Dendritic cell treated with granulocyte-macrophage colony-stimulating factor and Interleukin-4, amounts not matched to agents 40 ng/mL and 50 ng/mL, for 4 days (primary cell): ENCODE measurements around the gene PTPN7.
"Not testable (repeated sequence)": the region's sequence is repeated elsewhere in the genome, so short reads cannot be mapped to it uniquely, and the experiment has no call there.

Source experiments
- H3K27ac Mint-ChIP-seq: one replicate; pipeline ENCODE4 v1.8.0; 2022; ENCODE audit warnings: mild to moderate bottlenecking, mixed read lengths
- H3K27me3 Mint-ChIP-seq: one replicate; pipeline ENCODE4 v1.8.0; 2022; ENCODE audit warnings: mild to moderate bottlenecking, mixed read lengths
- H3K36me3 Mint-ChIP-seq: one replicate; pipeline ENCODE4 v1.8.0; 2022; ENCODE audit warnings: low read depth, mixed read lengths
- H3K4me1 Mint-ChIP-seq: one replicate; pipeline ENCODE4 v1.8.0; 2022; ENCODE audit warnings: low read depth, mixed read lengths
- H3K4me3 Mint-ChIP-seq: one replicate; pipeline ENCODE4 v1.8.0; 2022; ENCODE audit warnings: mild to moderate bottlenecking, moderate library complexity, mixed read lengths
- H3K9me3 Mint-ChIP-seq: one replicate; pipeline ENCODE4 v1.8.0; 2022; ENCODE audit warnings: mixed read lengths
- intact Hi-C: fragments of 100-400 bp; cut with micrococcal nuclease; formaldehyde crosslinking; loops from one replicate; pipeline ENCODE4 v1.15.0; 2022

Gene PTPN7

DNA sequence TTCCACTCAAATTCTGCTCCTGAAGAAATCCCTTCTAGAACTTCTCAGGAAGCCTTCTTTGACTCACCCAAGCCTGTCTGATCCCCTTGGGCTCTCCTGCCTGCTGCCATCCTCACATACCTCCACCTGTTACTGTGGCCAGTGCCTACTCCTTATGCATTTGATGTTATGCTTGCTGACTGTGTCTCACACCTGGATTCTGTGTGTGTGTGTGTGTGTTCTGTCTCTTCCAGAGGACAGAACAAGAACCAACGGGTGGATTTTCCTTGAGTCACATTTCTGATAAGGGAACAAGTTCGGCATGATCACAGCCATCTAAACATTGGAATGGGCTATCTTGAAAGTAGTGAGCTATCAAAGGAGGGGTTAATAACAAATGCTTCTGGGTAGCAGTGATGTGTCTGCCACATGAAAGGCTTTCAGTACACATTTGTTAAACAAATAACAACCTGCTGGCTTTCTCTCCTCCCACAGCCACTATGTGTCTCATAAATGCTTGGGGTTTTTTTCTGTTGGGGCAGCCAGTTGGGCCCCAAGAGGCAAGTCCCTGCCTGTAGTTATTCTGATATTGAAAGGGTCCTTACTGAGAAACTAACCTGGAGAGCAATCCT, 46.6 kb downstream of the PTPN7 start:
- intact Hi-C loops: no loop called here
- Mint-ChIP-seq H3K4me1 (no peaks in the 10 kb centered on the region), H3K27me3 (peaks cover 10% of the 10 kb centered on the region), H3K27ac (no peak overlapping the region), H3K36me3 (no peaks in the 10 kb centered on the region), H3K9me3 (no peaks in the 10 kb centered on the region), H3K4me3 (no peak overlapping the region)

DNA sequence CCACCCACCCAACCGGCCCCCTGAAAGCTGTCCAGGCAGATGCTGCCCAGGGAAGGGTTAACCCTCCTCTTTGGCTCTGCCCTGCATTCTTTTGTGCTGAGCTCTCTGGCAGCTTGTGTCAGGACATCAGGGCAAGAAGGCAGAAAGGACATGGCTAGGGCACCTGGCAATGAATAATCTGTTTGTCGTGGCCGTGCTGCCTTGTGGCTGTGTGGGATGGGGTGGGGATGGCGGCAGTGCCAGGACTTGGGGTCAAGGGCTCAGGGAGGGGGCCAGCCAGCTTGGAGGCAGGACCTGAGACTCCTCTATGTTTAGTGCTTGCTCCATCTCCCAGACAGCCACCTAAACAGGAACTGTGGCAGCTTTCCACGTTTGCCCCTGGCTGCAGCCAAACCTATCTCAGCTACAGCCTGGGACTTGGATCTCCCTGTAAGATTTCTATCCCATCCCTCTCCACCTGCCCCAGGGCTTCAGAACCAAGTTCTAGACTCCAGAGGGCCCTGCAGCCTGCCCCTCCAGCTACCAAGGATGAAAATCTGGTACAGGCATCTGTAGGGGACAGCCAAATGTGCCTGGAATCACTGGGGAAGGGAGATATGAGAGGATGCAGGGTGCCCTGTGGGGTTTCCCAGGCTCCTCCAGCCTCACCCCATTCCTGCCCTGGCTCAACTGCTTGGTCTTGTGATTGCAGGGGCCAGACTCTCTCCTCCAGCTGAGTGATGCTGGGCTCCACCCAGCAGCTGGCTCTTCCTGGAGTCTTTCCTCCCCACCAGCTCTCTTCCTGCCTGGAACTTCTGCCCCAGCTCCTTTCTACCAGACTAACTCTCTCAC, 47.3 kb downstream of the PTPN7 start:
- no peaks in the 10 kb centered on the region for H3K4me1 Mint-ChIP-seq
- H3K9me3 Mint-ChIP-seq: no peaks in the 10 kb centered on the region
- intact Hi-C loops: no loop called here
- peaks cover 10% of the 10 kb centered on the region for H3K27me3 Mint-ChIP-seq
- H3K36me3 Mint-ChIP-seq: no peaks in the 10 kb centered on the region
- no peak overlapping the region for H3K4me3 Mint-ChIP-seq
- no peak overlapping the region for H3K27ac Mint-ChIP-seq

DNA sequence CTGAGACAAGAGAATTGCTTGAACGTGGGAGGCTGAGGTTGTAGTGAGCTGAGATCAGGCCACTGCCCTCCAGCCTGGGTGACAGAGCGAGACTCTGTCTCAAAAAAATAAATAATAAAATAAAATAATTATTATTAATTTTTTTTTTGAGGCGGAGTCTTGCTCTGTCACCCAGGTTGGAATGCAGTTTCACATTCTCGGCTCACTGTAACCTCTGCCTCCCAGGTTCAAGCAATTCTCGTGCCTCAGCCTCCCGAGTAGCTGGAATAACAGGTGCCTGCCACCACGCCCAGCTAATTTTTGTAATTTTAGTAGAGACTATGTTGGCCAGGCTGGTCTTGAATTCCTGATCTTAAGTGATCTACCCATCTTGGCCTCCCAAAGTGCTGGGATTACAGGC, 48.8 kb downstream of the PTPN7 start:
- H3K4me1 Mint-ChIP-seq, H3K27me3 Mint-ChIP-seq, H3K27ac Mint-ChIP-seq, H3K4me3 Mint-ChIP-seq, H3K36me3 Mint-ChIP-seq, H3K9me3 Mint-ChIP-seq, intact Hi-C loops: not testable (repeated sequence)

DNA sequence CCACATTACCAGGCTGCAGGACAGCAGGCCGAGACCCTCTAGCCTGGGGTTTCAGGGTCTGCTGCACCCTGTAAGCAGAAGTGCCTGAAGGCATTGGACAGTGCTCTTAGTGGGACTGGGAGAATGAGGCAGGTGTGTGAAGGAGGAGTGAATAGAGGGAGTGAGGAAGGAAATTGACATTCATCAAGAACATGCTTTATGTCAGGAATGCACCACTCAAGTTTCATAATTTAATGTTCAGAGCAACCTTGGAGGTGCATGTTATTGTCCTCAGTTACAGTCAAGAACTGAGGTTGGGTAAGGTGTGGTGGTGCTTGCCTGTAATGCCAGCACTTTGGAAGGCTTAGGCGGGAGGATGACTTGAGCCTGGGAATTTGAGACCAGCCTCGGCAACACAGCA, 49.4 kb downstream of the PTPN7 start:
- H3K36me3 Mint-ChIP-seq: no peaks in the 10 kb centered on the region
- no peaks in the 10 kb centered on the region for H3K4me1 Mint-ChIP-seq
- H3K27me3 Mint-ChIP-seq: peaks cover 8% of the 10 kb centered on the region
- no peak overlapping the region for H3K4me3 Mint-ChIP-seq
- intact Hi-C loops: no loop called here
- no peak overlapping the region for H3K27ac Mint-ChIP-seq
- H3K9me3 Mint-ChIP-seq: no peaks in the 10 kb centered on the region

DNA sequence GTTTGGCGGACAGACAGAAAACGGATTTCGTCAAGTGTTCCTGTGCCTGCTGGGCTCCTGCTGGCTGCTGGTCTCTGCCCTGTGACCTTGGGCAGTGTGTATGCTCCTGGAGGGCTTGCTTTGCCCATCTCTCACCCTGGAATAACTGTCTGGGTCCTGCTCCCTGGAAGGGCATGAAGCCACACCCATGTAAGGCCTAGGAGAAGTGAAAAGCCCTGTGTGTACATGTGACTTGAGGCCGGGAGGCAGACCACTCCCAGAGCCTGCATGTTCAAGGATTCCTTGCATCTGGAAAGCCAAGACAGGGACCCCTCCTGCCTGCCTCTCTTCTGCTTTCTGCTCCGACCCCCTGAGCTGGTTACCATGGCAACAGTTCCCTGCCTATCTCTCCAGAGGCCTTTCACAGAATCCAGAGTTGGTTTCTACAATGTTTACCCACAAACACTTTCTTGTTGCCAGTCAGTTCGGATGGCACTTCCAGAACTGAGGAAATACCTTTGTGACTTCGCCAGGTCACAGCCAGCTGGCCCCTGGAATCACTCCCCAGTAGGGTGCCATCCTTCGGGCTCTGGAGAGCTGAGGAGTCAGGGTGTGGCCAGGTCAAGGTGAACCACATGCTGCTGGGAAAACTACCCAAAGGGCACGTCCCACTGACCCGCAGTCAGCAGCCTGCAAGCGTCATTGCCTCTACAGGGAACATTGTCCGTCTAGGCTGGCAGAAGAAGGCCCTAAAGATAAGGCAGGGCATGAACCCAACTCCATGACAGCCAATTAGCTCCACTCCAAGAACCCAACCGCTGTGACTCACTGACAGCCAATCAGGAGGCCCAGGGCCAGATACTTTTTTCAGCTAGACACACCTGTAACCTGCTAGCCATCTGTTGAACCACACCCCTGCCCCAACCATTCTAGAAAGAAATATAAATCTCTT, 52.3 kb downstream of the PTPN7 start:
- Mint-ChIP-seq H3K4me1 (no peaks in the 10 kb centered on the region), H3K36me3 (no peaks in the 10 kb centered on the region), H3K9me3 (no peaks in the 10 kb centered on the region), H3K4me3 (no peak overlapping the region), H3K27me3 (peaks cover 6% of the 10 kb centered on the region), H3K27ac (no peak overlapping the region)
- intact Hi-C loops: no loop called here

DNA sequence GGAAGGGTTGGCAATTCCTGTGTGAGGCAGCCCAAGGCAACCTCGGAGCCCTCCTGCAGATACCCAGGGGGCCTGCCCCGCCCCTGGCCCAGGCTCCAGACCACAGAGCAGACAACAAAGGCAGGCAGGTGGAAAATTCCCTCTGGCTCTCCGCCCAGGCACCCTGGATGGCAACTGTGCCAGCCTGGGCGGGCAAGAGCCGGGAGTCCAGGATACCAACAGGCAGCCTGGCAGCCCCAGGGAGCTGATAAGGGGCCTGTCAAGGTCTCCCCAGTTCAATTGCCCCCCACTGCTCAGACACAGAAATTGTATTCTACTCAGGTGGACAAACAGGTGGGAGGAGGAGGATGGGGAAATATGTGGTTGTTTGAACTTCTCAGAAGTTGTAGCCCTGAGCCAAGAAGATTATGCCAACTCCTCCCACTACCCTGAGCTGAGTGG, 53.1 kb downstream of the PTPN7 start:
- no peaks in the 10 kb centered on the region for H3K4me1 Mint-ChIP-seq

DNA sequence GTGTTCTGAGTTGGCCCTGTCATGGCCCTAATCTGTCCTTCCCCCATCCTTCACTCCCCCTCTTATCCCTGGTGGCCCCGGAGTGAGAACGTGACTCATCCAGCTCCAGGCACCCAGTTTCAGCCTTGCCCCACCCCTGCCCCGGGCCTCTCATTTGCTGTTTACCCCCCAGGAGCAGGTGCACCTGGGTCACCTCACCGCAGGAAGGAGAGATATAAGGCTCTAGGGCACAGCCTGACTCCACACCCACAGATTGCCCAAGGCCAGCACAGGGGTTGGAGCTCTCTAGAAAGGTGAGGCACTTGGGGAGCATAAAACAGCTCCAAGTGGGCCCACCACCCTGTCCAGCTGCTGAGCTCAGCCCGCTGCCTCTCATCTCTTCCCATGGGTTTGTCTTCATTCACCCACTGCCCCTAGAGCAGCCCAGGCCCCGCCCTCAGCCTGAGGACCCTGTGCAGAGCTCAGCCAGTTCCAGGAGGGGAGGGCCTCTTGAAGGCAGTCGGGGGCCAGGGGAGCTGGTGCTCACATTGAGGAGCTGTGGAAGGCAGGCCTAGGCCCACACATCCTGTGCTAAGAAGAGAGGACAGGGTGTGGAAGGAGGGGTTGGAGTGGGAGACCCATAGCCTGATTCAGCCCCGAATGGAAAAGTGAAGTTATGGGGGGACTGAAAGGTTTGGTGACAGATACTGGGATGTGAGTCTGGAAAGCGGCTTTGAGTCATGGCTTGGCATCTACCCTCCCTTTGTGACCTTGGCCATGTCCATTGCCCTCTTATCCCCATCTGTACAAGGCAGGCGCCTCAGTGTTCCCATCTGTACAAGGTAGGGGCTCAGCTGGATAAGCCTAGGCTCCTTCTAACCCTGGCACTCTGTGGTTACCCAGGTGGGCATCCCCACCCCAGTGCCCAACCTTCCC, 53.8 kb downstream of the PTPN7 start:
- H3K27me3 Mint-ChIP-seq: peaks cover 6% of the 10 kb centered on the region
- no peaks in the 10 kb centered on the region for H3K36me3 Mint-ChIP-seq
- no peak overlapping the region for H3K4me3 Mint-ChIP-seq
- no peaks in the 10 kb centered on the region for H3K4me1 Mint-ChIP-seq
- no peaks in the 10 kb centered on the region for H3K9me3 Mint-ChIP-seq
- no peak overlapping the region for H3K27ac Mint-ChIP-seq
- intact Hi-C loops: no loop called here

More for the DNA sequence above, 53.1 kb downstream of the PTPN7 start:
- H3K27me3 Mint-ChIP-seq: peaks cover 6% of the 10 kb centered on the region
- H3K27ac Mint-ChIP-seq: no peak overlapping the region
- H3K9me3 Mint-ChIP-seq: no peaks in the 10 kb centered on the region
- H3K4me3 Mint-ChIP-seq: no peak overlapping the region
- H3K36me3 Mint-ChIP-seq: no peaks in the 10 kb centered on the region
- intact Hi-C loops: no loop called here

DNA sequence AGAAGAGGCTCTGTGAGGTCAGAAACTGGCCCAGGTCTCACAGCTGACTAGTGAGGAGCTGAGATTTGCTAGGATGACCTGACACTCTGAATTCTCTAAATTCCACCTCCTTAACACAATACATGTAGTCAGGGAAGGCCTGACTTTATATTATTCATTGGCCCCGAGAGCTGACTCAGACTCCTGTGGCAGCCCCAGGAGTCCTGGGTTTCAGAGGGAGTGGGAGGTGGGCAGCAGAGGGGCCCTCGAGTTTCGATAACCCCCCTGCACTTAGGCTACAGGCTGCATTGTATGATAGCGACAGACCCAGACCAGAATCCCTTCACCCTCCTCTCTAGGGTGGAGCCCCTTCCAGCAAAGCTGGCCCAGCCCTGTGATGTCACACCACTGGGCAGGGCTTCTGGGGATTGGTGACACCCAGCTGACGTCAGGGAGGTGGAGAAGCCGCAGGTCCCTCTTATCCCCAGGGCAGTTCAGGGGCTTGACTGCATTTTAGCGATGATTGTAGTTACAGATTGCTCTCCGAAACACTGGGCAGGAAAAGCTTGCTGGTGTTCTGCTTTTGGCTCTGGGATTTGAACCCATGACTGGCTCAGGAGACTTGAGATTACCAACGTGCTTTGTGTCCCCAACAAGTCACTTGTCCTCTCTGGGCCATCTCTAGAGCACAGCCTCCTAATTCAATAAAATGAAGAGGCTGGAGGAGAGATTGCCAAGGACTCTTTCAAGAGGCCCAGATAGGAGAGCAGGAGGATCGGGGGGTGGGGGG, 54.6 kb downstream of the PTPN7 start:
- intact Hi-C loops: no loop called here
- H3K27me3 Mint-ChIP-seq: peaks cover 6% of the 10 kb centered on the region
- H3K27ac Mint-ChIP-seq: no peak overlapping the region
- H3K4me3 Mint-ChIP-seq: no peak overlapping the region
- no peaks in the 10 kb centered on the region for H3K36me3 Mint-ChIP-seq
- H3K4me1 Mint-ChIP-seq: no peaks in the 10 kb centered on the region
- no peaks in the 10 kb centered on the region for H3K9me3 Mint-ChIP-seq

DNA sequence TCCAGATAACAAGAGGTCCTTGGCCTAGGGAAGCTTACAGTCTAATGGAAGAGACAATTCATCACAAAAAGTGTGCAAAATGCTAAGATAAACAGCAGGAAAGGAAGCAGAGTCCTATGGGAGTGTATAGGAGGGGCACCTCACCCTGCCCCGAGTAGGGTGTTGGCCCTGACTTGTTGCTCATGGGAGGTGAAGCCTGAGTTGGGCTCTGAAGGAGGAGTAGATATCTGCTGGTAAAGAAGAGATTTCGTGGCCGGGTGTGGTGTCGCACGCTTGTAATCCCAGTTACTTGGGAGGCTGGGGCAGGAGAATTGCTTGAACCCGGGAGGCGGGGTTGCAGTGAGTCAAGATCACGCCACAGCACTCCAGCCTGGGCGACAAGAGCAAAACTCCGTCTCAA, 56.3 kb downstream of the PTPN7 start:
- intact Hi-C loops: no loop called here
- Mint-ChIP-seq H3K27ac (no peak overlapping the region), H3K4me1 (no peaks in the 10 kb centered on the region), H3K36me3 (no peaks in the 10 kb centered on the region), H3K27me3 (peaks cover 6% of the 10 kb centered on the region), H3K9me3 (no peaks in the 10 kb centered on the region), H3K4me3 (no peak overlapping the region)

DNA sequence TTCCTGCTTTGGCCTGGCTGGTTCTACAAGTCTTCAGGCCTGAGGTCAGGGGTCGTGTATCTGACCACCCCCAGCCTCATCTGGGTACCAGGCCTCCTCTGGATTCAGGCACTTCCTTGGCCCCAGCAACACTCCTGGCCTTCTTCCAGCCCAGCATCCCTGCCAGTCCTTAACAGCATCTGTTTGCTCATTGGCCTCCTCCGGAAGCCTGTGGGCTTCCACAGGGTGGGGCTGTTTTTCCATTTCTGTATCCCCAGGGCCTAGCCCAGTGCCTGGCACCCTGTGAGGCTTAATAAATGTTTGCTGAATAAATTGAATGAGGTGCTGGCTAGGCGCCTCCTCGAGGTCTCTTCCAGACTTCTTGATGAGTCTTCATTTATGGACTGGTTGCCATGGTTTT, 59.2 kb downstream of the PTPN7 start:
- no peak overlapping the region for H3K27ac Mint-ChIP-seq
- H3K36me3 Mint-ChIP-seq: no peaks in the 10 kb centered on the region
- intact Hi-C loops: no loop called here
- H3K4me1 Mint-ChIP-seq: no peaks in the 10 kb centered on the region
- H3K27me3 Mint-ChIP-seq: peaks cover 6% of the 10 kb centered on the region
- H3K4me3 Mint-ChIP-seq: no peak overlapping the region
- H3K9me3 Mint-ChIP-seq: no peaks in the 10 kb centered on the region
